GM12801 (cell line): ENCODE results near the gene DPM2.

Experiments
- TF ChIP-seq, protein P1 (sequence below): IDR thresholded peaks from one replicate; pipeline ENCODE4 v1.5.1; 2011; ENCODE audit warnings: control low read depth; ENCODE audit not compliant: insufficient read length; ENCODE audit errors: extremely low read depth

Gene DPM2

DNA sequence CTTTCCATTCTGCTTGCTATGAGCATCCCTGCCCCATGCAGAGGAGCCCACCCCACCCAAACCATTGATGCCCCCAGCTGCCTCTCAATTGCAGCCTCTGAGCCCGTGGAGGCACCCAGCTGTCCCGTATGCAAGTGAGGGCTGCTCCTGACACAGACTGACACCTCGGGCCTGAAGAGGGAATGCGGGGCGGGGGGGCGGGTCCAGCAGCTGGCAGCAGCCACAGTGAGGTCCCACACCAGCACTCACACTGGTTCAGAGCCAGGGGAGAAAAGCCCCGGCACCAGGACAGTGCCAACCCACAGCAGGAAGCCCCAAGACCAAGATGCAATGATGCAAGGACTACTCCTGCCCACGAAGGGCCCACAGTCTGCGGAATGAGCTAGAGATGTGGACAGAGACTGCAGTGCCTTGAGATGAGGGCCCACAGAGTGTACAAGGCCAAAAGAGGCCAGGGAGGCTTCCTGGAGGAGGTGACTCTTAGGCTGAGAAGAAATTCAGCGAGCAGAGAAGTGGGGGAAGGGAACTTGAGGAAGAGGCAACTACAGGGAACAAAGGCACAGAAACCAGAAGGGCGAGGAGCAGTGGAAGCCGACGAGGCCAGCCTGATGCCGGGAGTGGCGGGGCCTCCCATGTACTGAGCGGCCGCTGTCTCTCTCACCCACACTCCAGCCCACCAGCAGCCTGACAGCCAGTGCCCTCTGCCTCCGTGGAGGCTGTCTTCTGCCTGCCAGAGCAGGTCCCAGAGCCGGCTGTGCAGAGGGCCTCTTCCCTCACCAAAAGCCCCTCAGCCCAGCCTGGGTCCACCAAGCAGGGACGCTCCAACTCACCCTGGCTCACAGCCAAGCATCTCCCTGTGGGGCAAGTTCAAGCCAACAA, 33.9 kb upstream of the DPM2 start:
- TF ChIP-seq, protein P1, sequence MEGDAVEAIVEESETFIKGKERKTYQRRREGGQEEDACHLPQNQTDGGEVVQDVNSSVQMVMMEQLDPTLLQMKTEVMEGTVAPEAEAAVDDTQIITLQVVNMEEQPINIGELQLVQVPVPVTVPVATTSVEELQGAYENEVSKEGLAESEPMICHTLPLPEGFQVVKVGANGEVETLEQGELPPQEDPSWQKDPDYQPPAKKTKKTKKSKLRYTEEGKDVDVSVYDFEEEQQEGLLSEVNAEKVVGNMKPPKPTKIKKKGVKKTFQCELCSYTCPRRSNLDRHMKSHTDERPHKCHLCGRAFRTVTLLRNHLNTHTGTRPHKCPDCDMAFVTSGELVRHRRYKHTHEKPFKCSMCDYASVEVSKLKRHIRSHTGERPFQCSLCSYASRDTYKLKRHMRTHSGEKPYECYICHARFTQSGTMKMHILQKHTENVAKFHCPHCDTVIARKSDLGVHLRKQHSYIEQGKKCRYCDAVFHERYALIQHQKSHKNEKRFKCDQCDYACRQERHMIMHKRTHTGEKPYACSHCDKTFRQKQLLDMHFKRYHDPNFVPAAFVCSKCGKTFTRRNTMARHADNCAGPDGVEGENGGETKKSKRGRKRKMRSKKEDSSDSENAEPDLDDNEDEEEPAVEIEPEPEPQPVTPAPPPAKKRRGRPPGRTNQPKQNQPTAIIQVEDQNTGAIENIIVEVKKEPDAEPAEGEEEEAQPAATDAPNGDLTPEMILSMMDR = no peak

DNA sequence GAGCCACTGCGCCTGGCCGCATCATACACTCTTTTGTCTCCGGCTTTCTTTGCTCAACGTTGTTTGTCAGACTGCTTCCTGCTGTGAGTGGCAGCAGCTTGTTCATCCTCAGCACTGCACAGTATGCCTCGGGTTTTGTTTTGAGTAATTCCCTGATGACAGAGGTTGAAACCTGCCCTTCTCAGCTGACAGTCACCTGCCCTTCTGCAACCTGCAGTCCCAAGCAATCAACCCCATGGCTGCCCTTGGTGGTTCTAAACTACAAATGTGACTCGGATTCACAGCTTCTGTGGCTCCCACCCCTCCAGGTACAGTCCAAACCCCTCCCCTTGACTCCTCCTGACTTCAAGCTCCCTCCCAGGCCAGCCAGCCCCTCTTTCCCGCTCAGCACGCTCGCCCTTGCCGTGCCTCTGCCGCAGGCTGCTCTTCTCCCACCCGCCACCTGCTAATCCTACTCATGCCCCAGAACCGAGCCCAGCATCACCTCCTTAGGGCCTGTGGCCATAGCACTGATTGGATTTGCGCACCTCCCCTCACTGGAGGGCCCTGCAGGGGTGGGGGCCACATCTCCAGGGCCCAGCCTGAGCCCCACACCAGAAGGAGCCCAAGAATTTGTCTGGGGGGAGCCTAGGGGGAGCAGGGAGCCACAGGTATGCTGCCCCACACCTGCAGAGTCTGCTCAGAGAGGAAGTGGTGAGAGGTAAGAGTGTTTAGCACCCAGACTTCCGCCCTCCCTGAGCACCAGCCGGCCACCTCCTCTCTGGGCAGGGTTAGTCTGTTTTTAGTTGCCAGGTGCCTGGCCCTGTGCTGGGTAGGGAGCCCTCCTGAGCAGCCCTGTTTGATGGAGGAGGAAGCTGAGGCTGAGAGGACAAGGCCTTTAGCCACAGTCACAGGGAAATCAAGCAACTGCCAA, 33.0 kb upstream of the DPM2 start:
- TF ChIP-seq, protein P1 = no peak

DNA sequence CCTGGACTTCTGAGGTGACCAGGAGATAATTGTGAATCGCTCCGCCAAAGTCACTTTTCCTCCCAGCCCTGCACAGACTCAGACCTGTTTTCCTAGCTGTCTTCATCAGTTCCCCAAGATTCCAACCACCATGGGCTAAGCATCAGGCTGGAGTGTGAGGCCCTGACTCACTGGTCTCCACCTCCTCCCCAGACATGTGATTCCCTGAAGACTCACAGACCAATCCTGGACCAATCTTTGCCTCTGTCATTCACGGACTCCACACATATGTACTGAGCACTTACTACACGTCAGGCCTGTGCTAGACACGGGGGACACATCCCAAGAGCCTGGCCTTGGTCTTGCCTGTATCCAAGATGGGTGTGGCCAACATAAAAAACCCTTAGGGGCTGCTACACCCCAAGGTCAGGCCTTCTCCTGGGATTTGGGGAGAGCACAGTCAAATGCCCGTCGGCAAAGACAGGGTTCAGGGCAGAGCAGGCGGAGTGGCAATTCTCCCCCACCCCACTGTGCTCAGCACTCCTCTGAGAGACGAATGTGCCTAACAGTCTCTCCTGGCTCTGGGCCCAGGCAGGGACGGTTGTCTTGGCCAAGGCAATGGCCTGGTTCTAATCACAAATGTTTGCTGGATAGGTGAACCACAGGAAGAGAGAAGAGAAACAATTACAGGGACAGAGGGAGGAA, 31.2 kb upstream of the DPM2 start:
- TF ChIP-seq, protein P1 = no peak

DNA sequence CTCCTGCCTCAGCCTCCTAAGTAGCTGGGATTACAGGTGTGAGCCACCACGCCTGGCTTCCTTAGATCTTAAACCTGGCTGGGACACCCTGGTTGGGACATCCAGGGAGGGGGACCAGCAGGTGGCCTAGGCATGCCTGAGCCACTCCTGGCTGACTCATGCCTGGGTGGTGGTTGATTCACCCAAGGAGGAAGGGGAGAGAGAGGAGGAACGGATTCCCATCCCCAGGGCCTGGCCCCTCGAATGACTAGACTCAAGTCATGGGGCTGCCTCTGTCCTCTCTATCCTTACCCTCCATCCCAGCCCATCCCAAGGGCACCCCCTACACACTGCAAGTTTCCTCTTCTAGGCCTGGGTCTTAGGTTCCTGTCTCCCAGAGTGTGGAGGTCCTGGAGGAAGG, 30.4 kb upstream of the DPM2 start:
- TF ChIP-seq, protein P1 = no peak

DNA sequence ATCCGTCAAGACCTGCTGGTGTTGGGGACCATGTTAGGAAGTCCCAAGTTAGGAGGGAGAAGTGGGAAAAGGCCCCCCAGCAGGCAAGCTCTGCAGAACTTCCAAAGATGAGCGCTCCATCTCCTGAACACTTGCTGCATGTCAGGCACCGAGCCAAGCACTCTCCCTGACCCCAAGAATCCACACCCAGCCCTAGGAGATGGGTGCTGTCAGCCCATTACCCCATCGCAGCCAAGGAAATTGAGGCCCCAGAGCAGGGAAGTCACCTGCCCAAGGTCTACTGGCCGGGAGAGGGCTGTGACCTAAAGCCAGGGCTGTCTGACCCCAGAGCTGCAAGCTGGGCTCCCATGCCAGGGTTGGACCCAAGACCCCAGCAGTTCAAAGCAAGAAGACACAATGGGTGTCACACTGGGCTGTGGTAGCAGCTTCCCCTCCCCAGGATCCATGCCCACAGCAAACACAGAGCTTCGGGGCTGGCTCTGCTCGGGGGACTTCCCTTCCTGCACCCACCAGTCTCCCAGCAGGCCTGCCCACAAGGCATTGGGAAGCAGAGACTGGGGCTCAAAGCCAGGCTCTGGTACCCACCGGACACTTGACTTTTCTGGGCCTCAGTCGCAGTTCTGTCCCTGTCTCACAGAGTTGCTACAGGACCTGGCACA, 29.6 kb upstream of the DPM2 start:
- TF ChIP-seq, protein P1 = no peak

DNA sequence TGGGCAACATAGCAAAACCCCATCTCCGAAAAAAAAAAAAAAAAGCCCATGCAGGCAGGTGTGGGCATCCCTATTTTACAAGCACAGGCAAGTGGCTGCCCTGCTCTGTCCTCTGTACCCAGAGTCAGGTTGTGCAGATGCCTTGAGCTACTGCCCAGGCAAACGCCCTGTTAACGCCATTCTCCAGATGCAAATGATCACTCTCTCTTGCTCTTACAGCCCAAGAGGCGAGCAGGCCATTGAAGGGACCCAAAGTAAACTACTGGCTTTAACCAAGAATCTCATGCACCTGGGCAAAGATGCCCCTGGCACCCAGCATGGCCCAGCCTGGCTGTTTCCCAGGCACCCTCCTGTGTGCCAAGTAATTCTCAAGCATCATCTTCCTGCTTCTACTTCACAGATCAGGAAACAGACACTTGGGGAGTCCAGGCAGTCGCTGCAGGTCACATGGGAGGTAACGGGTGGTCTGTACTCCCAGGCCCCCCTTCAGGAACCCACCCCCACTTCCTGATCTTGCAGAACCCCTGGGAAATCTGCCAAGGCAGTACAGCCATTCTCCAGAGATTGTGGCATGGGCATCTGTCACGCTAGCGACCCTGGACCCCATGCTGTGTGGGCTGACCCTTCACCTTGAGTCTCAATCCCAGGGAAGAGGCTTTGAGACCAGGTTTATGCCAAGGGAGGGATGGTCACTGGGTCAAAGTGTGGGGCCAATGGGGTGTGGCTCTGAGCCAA, 28.9 kb upstream of the DPM2 start:
- TF ChIP-seq, protein P1 = no peak
